RWPE1 (cell line): Measurements from ENCODE around the gene TMEM8B.

ENCODE experiments used
- CTCF ChIA-PET: fragments of 350-600 bp; sonication (Branson Sonifier 250); formaldehyde crosslinking; extraction: SDS; loops from one replicate; lab custom pipeline; 2021; lab: Yijun Ruan, JAX
- POLR2A ChIA-PET: fragments of 400-600 bp; formaldehyde crosslinking; extraction: SDS; loops from one replicate; lab custom pipeline; 2020; ENCODE audit warnings: antibody characterized with exemption; ENCODE audit not compliant: low non-redundant PET; lab: Yijun Ruan, JAX
- DNase-seq: peaks from one replicate; pipeline ENCODE4 v3.0.0; 2012; ENCODE audit warnings: low spot score
- H3K27ac ChIP-seq: fragments of 450-650 bp; 2 replicates; pipeline ENCODE4 v1.5.1; 2017
- TF ChIP-seq, protein P1 (sequence below): fragments of 450-650 bp; conservative IDR thresholded peaks from 2 replicates; pipeline ENCODE4 v1.5.1; 2017; ENCODE audit warnings: low read depth, mild to moderate bottlenecking

TMEM8B gene

DNA sequence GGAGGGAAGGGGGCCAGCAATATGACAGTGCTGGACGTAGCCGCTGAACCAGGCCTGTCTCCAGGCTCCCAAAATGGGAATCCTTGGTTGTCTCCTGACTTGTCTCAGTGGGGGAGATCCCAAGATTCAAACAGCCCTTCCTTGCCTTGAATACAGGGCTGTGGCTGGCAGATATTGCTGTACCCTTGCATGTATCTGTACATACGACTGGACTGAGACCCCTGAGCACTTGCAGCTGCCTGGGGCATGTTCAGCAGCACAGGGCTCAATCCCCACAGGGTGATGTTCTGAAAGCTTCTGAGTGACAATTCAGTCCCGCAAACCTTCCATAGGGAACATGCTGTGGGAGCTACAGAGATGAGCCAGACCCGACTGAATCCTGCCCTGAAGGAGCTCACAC, 27.9 kb downstream of the TMEM8B start:
- H3K27ac ChIP-seq = no peak overlapping the region
- ChIA-PET CTCF (interaction anchor here (0.8 kb wide), 1 partner anchor 89 kb away, joined by 3 read pairs; no protein-coding TSS in a partner anchor), POLR2A (interaction anchor here (0.6 kb wide), 1 partner anchor 381 kb away, joined by 3 read pairs; no protein-coding TSS in a partner anchor)
- TF ChIP-seq, protein P1, sequence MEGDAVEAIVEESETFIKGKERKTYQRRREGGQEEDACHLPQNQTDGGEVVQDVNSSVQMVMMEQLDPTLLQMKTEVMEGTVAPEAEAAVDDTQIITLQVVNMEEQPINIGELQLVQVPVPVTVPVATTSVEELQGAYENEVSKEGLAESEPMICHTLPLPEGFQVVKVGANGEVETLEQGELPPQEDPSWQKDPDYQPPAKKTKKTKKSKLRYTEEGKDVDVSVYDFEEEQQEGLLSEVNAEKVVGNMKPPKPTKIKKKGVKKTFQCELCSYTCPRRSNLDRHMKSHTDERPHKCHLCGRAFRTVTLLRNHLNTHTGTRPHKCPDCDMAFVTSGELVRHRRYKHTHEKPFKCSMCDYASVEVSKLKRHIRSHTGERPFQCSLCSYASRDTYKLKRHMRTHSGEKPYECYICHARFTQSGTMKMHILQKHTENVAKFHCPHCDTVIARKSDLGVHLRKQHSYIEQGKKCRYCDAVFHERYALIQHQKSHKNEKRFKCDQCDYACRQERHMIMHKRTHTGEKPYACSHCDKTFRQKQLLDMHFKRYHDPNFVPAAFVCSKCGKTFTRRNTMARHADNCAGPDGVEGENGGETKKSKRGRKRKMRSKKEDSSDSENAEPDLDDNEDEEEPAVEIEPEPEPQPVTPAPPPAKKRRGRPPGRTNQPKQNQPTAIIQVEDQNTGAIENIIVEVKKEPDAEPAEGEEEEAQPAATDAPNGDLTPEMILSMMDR = no peak
- DNase-seq = no peak

DNA sequence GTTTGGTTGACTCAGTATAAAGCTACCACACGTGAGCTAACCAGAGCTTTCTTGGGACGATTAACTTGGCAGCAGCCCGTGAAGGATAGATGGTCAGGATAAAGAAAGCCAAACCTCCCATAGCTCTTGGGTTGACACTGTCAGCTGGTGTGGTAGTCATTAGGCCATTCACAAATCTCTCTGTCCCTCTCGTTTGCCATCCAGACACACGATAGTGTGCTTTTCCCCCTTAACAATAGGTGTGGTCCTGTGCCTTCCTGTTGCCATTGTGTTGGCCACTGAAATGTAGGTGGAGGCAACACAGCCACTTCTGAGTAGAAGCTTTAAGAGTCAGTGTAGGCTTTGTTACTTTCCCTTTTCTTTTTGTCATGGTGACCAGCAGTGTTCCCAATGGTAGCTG, 29.4 kb downstream of the TMEM8B start:
- CTCF ChIA-PET = interaction anchor here (0.7 to 1.1 kb wide), 2 partner anchors 20 to 49 kb away, joined by 3 read pairs; no protein-coding TSS in a partner anchor
- no peak overlapping the region for H3K27ac ChIP-seq
- DNase-seq = no peak
- TF ChIP-seq, protein P1 = no peak
- POLR2A ChIA-PET = no interaction called here

GRCh38 chr9:35859310-35859989, 30.4 kb downstream of the TMEM8B start:
- no peak overlapping the region for H3K27ac ChIP-seq
- ChIA-PET POLR2A (no interaction called here), CTCF (interaction anchor here (0.5 to 0.7 kb wide), 3 partner anchors 16 to 992 kb away, joined by 3 to 4 read pairs (median 4); no protein-coding TSS in a partner anchor)
- TF ChIP-seq, protein P1 = no peak
- no peak for DNase-seq

DNA sequence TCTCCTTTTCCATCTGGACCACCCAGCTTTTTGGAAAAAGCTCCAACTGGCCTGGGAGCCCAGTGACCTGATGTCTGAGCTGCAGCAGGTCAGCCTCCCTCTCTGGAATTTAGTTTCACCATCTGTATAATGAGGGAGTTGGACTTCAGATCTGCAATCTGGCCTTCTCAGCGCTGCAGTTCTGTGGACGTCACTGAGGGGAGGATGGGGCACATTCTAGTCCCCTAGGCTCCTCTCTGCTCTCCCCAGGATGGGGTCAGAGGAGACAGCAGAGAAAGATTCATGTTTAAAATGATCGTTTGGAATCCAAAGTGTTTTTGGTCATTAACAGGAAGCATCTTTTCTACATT, 30.9 kb downstream of the TMEM8B start:
- TF ChIP-seq, protein P1 = no peak
- no peak for DNase-seq
- CTCF ChIA-PET = interaction anchor here (0.6 to 0.7 kb wide), 2 partner anchors 16 to 29 kb away, joined by 4 read pairs; no protein-coding TSS in a partner anchor
- POLR2A ChIA-PET = no interaction called here
- no peak overlapping the region for H3K27ac ChIP-seq

DNA sequence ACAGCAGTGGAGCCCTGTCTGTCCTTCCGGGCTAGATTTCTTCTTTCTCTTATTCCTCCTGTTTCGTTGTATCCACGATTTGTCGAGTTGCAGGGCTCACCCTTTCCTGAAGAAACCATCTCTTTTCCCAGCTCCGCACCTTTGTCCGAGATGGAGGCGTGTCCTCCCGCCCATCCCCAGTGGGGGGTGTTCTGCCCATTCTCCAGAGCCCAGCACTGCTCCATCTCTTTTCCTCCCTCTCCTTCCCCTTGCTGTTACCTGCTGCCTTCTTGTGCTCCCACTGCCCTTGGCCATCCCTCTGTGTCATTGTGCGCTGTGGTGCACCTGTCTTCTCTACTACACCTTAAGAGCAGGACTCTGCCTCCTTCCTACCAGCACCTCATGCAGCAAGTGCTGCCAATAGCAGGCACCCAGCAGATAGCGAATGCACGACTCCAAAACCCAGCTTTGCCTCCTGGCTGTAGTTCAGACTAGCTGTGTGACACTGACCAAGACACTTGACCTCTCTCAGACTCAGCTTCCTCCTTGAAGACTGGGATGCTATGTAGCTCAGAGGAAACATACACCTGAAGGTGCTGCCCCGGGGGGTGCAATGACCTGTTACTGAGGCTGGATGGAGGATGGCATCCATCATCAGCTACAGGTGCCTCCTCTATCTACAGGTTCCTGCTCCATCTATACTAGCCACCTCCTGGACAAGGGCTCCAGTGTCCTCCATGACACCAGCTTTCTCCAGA, 32.3 kb downstream of the TMEM8B start:
- CTCF ChIA-PET = interaction anchor here (0.5 to 2.0 kb wide), 3 partner anchors 21 to 323 kb away, joined by 3 to 6 read pairs (median 3); no protein-coding TSS in a partner anchor

DNA sequence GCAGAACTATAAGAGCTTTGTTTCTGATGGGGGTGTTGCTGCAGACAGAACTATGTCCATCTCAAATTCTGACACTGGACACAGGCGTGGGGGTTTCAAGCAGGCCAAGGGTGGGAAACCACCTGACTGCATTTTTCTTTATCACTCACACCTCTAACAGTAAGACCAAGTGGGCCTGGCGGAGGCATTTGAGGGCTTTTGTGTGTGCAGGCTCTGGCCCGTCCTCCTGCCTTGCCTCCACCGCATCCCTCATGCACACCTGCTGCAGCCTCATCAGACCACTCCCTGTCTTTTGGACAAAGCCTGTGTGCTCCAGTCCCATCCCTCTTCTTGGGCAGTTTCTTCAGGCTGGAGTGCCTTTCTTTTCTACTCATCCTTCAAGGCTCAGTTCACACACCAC, 33.3 kb downstream of the TMEM8B start:
- no peak for DNase-seq
- CTCF ChIA-PET = interaction anchor here (2.0 kb wide), 1 partner anchor 20 kb away, joined by 6 read pairs; no protein-coding TSS in a partner anchor
- H3K27ac ChIP-seq = no peak overlapping the region
- POLR2A ChIA-PET = no interaction called here
- TF ChIP-seq, protein P1 = no peak

More for the DNA sequence above, 32.3 kb downstream of the TMEM8B start:
- POLR2A ChIA-PET = no interaction called here
- no peak overlapping the region for H3K27ac ChIP-seq
- no peak for DNase-seq
- TF ChIP-seq, protein P1 = no peak
